ENCODE data around the gene SNAP23. TPM values are rescaled to one million over a fixed set of nuclear protein-coding genes. Genes with fewer than 3 reads are reported as not detected.

The SNAP23 gene
- total and polyA plus RNA-seq, 2 donors, result 34.0 to 66.3 TPM

DNA sequence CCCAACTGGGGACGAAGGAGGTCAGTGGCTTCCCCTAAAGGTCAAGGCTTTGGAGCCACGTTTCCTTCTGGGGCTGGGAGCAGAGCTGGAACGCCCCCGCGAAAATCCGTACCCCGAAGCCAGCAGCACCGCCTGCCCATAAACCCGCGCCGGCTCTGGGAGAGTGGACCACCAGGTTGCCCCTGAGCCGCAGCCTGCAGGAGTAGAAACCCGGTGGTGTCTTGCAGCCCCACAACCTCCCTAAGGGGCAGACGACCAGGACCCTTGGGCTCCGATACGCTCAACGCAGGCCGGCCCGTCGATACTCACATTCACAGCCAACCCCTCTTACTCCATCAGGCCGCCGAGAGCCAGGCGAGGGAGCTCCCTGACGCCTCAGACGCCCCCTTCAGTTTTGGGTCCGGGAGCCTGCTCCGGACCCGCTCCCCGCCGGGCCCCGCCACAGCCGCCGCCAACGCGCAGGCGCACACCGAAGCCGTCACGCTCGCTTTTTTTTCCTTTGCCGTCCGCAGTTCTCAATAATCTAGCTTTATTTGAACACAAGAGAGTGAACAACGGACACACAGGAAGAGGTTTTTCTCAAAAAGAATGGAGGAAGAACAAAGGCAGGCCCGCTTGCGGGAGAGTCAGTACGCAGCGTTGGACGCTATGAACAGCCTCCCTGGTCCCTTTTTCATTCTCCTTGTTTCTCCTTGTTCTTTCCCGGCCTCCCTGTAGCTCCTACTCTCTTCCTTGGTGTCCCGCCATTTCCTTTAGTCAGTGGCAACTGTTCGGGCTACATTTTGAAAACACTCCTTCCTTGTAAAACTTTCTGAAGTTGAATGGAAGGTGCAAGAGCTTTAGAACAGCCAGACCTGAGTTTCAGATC lies 4.5 kb upstream of the SNAP23 start, which contains the start of gene ZNF106:
Gene ZNF106, minus strand, starts transcription at position 471 of the 868 bp plus-strand sequence. CDS start 18,852 bp downstream, outside the sequence.
- H3K27me3 ChIP-seq (ENCODE audit: control insufficient read depth in 2 of 2, insufficient read depth in 1 of 2, low read length in 1 of 2), result no peaks in the 10 kb centered on the region
- H3K4me1 ChIP-seq (ENCODE audit: control insufficient read depth in 2 of 2, insufficient read depth in 2 of 2, low read length in 2 of 2), result peaks cover 7 to 17% of the 10 kb centered on the region in 2 donors
- 1% methylated on average over 51 of the region's 51 CpGs for WGBS
- peak within 1 kb of the TSS; percentile 93 to 99 for H3K4me3 ChIP-seq (ENCODE audit: low read length in 2 of 2)
- H3K9me3 ChIP-seq (ENCODE audit: control insufficient read depth in 2 of 2, insufficient read depth in 1 of 2, low read length in 1 of 2), result no peaks in the 10 kb centered on the region
- peak; percentile 70 to 95 (median 86) for DNase-seq (ENCODE audit: low read depth in 6 of 9, low spot score in 9 of 9)
- H3K27ac ChIP-seq (ENCODE audit: low read depth in 1 of 2, low read length in 1 of 2), result peak within 1 kb of the TSS; percentile 97 to 99
- no peaks in the 10 kb centered on the region for H3K36me3 ChIP-seq (ENCODE audit: control insufficient read depth in 2 of 2, insufficient read depth in 2 of 2, low read length in 1 of 2)

DNA sequence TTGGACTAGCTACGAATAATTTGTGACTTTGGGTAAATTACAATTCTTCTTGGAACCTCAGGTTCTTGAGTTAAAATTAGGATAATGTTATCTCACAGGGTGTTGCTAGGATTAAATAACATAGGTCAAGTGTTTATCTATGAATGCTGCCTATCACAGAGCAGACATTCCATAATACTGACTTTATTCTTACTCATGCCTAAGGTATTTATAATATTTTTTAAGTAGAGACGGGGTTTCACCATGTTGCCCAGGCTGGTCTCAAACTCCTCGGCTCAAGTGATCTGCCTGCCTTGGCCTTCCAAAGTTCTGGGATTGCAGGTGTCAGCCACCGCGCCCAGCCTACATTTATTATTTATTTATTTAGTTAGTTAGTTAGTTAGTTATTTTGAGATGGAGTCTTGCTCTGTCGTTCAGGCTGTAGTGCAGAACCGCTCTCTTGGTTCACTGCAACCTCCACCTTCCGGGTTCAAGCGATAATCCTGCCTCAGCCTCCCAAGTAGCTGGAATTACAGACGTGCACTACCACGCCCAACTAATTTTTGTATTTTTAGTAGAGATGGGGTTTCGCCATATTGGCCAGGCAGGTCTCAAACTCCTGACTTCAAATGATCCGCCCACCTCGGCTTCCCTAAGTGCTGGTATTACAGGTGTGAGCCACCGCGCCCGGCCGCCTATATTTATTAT lies 3.8 kb upstream of the SNAP23 start:
- Histone ChIP-seq H3K9me3 (ENCODE audit: control insufficient read depth in 2 of 2, insufficient read depth in 1 of 2, low read length in 1 of 2) (no peaks in the 10 kb centered on the region), H3K27ac (ENCODE audit: low read depth in 1 of 2, low read length in 1 of 2) (peak overlapping the region; percentile 97 to 99), H3K36me3 (ENCODE audit: control insufficient read depth in 2 of 2, insufficient read depth in 2 of 2, low read length in 1 of 2) (no peaks in the 10 kb centered on the region), H3K27me3 (ENCODE audit: control insufficient read depth in 2 of 2, insufficient read depth in 1 of 2, low read length in 1 of 2) (no peaks in the 10 kb centered on the region), H3K4me1 (ENCODE audit: control insufficient read depth in 2 of 2, insufficient read depth in 2 of 2, low read length in 2 of 2) (peaks cover 13 to 17% of the 10 kb centered on the region in 2 donors), H3K4me3 (ENCODE audit: low read length in 2 of 2) (peak overlapping the region; percentile 93 to 99)
- WGBS, result 94% methylated on average over 18 of the region's 18 CpGs
- DNase-seq (ENCODE audit: low read depth in 6 of 9, low spot score in 9 of 9), result no peak

DNA sequence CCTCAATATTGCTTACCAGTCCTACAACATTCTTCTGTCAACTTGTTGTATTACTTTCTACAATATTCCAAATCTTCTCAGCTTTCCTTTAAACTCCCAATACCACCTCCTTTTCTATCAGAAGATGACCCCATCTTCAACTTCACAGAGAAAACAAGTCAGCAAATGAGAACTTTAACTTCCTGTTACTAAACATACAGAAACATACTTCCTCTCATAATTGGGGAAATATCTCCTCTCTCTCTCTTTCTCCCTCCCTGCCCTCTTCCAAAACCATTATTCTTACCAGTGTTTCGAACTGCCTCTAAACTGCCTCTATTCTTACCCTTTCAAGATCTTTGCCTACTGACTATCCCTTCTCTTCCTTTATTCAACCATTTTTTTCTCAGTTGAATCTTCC lies 1.8 kb upstream of the SNAP23 start:
- Histone ChIP-seq H3K36me3 (ENCODE audit: control insufficient read depth in 2 of 2, insufficient read depth in 2 of 2, low read length in 1 of 2) (no peaks in the 10 kb centered on the region), H3K27ac (ENCODE audit: low read depth in 1 of 2, low read length in 1 of 2) (no peak overlapping the region), H3K9me3 (ENCODE audit: control insufficient read depth in 2 of 2, insufficient read depth in 1 of 2, low read length in 1 of 2) (no peaks in the 10 kb centered on the region), H3K4me3 (ENCODE audit: low read length in 2 of 2) (no peak overlapping the region), H3K27me3 (ENCODE audit: control insufficient read depth in 2 of 2, insufficient read depth in 1 of 2, low read length in 1 of 2) (no peaks in the 10 kb centered on the region), H3K4me1 (ENCODE audit: control insufficient read depth in 2 of 2, insufficient read depth in 2 of 2, low read length in 2 of 2) (peaks cover 13 to 22% of the 10 kb centered on the region in 2 donors)
- 88% methylated on average over 1 of the region's 1 CpG for WGBS
- no peak for DNase-seq (ENCODE audit: low read depth in 6 of 9, low spot score in 9 of 9)

DNA sequence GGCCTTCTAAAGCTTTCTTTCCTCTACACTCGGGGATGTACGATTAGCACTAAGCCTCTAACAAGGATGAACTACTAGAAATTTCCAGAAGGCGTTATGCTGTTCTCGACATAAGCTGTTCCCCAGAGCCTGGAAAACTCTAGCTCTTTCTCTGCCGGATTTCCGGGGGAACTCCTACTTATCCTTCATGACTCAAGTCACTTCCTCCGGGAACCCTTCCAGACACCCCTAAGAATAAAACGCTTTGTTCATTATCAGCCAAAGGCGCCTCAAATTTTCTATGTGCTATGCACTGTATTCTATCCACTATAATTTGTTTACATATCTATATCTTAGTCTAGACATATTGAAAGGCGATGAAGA lies 455 bp upstream of the SNAP23 start:
- Histone ChIP-seq H3K4me3 (ENCODE audit: low read length in 2 of 2) (peak overlapping the region; percentile 75 to 94), H3K9me3 (ENCODE audit: control insufficient read depth in 2 of 2, insufficient read depth in 1 of 2, low read length in 1 of 2) (no peaks in the 10 kb centered on the region), H3K36me3 (ENCODE audit: control insufficient read depth in 2 of 2, insufficient read depth in 2 of 2, low read length in 1 of 2) (no peaks in the 10 kb centered on the region), H3K4me1 (ENCODE audit: control insufficient read depth in 2 of 2, insufficient read depth in 2 of 2, low read length in 2 of 2) (peaks cover 13 to 22% of the 10 kb centered on the region in 2 donors), H3K27me3 (ENCODE audit: control insufficient read depth in 2 of 2, insufficient read depth in 1 of 2, low read length in 1 of 2) (no peaks in the 10 kb centered on the region), H3K27ac (ENCODE audit: low read depth in 1 of 2, low read length in 1 of 2) (peak overlapping the region; percentile 86 to 89)
- 19% methylated on average over 10 of the region's 10 CpGs for WGBS
- DNase-seq (ENCODE audit: low read depth in 6 of 9, low spot score in 9 of 9), result peak in 6 of 9 donors; percentile 11 to 43 (median 28)

DNA sequence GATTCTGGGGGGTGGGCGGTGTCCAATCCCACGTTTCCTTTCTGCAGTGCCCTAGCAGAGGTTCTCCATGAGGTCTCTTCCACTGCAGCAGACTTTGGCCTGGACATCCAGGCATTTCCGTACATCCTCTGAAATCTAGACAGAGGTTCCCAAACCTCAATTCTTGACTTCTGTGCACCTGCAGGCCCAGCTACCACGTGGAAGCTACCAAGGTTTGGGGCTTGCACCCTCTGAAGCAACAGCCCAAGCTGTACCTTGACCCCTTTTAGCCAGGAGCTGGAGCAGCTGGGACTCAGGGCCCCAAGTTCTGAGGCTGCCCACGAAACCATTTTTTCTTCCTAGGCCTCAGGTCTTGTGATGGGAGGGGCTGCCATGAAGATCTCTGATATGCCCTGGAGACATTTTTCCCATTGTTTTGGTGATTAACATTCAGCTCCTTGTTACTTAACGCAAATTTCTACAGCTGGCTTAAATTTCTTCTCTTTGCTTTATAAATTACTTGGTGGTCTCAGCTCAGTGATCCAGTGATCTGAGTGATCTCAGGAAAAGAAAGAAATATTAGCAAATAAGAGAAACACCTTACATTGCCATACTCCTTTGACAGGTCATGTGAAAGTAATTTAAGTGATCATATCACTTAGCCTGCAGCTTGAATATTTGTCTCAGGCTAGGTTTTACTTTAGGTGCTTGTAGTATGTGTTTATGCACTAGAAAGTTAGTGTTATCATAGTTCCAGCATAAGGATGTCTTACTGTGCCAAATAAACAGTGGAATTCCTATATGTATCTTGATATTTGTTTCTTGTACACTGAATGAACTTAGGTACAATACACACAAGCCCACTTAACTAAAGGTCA lies 3.0 kb downstream of the SNAP23 start:
- H3K4me3 ChIP-seq (ENCODE audit: low read length in 2 of 2), result no peak overlapping the region
- H3K36me3 ChIP-seq (ENCODE audit: control insufficient read depth in 2 of 2, insufficient read depth in 2 of 2, low read length in 1 of 2), result no peaks in the 10 kb centered on the region
- no peak for DNase-seq (ENCODE audit: low read depth in 6 of 9, low spot score in 9 of 9)
- H3K27ac ChIP-seq (ENCODE audit: low read depth in 1 of 2, low read length in 1 of 2), result no peak overlapping the region
- 91% methylated on average over 6 of the region's 6 CpGs for WGBS
- no peaks in the 10 kb centered on the region for H3K9me3 ChIP-seq (ENCODE audit: control insufficient read depth in 2 of 2, insufficient read depth in 1 of 2, low read length in 1 of 2)
- H3K27me3 ChIP-seq (ENCODE audit: control insufficient read depth in 2 of 2, insufficient read depth in 1 of 2, low read length in 1 of 2), result no peaks in the 10 kb centered on the region
- H3K4me1 ChIP-seq (ENCODE audit: control insufficient read depth in 2 of 2, insufficient read depth in 2 of 2, low read length in 2 of 2), result peaks cover 13% of the 10 kb centered on the region in 2 donors

DNA sequence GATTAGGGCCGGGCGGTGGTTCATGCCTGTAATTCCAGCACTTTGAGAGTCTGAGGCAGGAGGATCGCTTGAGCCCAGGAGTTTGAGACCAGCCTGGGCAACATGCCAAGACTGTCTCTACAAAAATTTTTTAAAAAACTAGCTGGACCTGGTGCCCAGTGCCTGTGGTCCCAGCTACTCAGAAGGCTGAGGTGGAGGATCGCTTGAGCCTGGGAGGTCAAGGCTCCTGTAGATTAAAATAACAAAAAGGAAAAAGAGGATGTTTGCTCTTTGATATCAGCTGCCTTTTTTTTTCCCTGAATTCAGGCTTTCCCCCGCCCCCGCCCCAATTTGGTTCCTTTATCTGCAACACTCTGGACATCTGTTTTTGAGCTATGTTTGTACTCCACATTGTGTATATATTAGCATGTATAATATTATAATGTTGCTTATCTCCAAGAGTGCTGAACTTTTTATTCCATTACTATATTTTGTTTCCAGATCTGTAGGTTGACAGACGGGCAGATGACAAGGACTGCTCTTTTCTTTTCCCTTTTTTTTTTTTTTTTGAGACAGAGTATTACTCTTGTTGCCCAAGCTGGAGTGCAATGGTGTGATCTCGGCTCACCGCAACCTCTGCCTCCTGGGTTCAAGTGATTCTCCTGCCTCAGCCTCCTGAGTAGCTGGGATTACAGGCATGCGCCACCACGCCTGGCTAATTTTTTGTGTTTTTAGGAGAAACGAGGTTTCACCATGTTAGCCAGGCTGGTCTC lies 4.6 kb downstream of the SNAP23 start:
- 95% methylated on average over 12 of the region's 12 CpGs for WGBS

DNA sequence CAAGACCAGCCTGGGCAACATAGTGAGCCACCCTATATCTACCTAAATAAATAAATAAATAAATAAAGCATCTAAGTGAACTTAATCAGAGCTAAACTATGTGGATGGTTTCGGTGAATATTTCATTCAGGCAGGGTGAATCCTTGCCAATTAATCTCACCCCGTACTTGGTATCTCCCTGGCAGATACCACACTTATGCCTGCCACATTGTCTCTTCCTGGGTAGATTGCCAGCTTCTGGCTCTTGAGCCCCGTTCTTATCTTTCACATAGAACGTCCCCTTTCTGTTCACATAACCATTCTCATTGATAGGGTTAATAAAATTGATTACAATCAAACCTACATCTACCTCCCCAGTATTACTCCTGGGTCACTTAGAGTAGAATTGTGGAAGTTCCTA lies 7.0 kb downstream of the SNAP23 start:
- Histone ChIP-seq H3K4me3 (ENCODE audit: low read length in 2 of 2) (no peak overlapping the region), H3K9me3 (ENCODE audit: control insufficient read depth in 2 of 2, insufficient read depth in 1 of 2, low read length in 1 of 2) (no peaks in the 10 kb centered on the region), H3K36me3 (ENCODE audit: control insufficient read depth in 2 of 2, insufficient read depth in 2 of 2, low read length in 1 of 2) (no peaks in the 10 kb centered on the region), H3K27ac (ENCODE audit: low read depth in 1 of 2, low read length in 1 of 2) (no peak overlapping the region), H3K4me1 (ENCODE audit: control insufficient read depth in 2 of 2, insufficient read depth in 2 of 2, low read length in 2 of 2) (peaks cover 0 to 5% of the 10 kb centered on the region in 2 donors), H3K27me3 (ENCODE audit: control insufficient read depth in 2 of 2, insufficient read depth in 1 of 2, low read length in 1 of 2) (no peaks in the 10 kb centered on the region)
- 97% methylated on average over 4 of the region's 4 CpGs for WGBS
- DNase-seq (ENCODE audit: low read depth in 6 of 9, low spot score in 9 of 9), result no peak

More for the DNA sequence above, 4.6 kb downstream of the SNAP23 start:
- Histone ChIP-seq H3K27me3 (ENCODE audit: control insufficient read depth in 2 of 2, insufficient read depth in 1 of 2, low read length in 1 of 2) (no peaks in the 10 kb centered on the region), H3K4me1 (ENCODE audit: control insufficient read depth in 2 of 2, insufficient read depth in 2 of 2, low read length in 2 of 2) (peaks cover 8% of the 10 kb centered on the region in 2 donors), H3K4me3 (ENCODE audit: low read length in 2 of 2) (no peak overlapping the region), H3K27ac (ENCODE audit: low read depth in 1 of 2, low read length in 1 of 2) (no peak overlapping the region), H3K36me3 (ENCODE audit: control insufficient read depth in 2 of 2, insufficient read depth in 2 of 2, low read length in 1 of 2) (no peaks in the 10 kb centered on the region), H3K9me3 (ENCODE audit: control insufficient read depth in 2 of 2, insufficient read depth in 1 of 2, low read length in 1 of 2) (no peaks in the 10 kb centered on the region)
- no peak for DNase-seq (ENCODE audit: low read depth in 6 of 9, low spot score in 9 of 9)

DNA sequence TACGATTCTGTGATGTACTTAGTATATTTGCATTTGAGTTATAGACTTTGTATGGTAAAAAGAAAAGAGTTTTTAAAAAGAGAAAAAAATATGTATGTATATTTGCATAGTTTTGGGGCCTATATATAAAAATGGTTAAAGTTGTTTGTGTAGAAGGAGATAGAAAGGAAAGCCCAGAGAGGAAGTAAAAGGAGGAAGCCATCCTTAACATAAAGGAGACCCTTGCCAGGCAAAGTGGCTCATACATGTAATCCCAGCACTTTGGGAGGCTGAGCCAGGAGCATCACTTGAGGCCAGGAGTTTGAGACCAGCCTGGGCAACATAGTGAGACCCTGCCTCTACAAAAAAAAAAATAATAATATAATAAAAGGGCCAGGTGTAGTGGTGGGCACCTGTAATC lies 8.4 kb downstream of the SNAP23 start:
- Histone ChIP-seq H3K9me3 (ENCODE audit: control insufficient read depth in 2 of 2, insufficient read depth in 1 of 2, low read length in 1 of 2) (no peaks in the 10 kb centered on the region), H3K36me3 (ENCODE audit: control insufficient read depth in 2 of 2, insufficient read depth in 2 of 2, low read length in 1 of 2) (no peaks in the 10 kb centered on the region), H3K27ac (ENCODE audit: low read depth in 1 of 2, low read length in 1 of 2) (no peak overlapping the region), H3K27me3 (ENCODE audit: control insufficient read depth in 2 of 2, insufficient read depth in 1 of 2, low read length in 1 of 2) (no peaks in the 10 kb centered on the region), H3K4me3 (ENCODE audit: low read length in 2 of 2) (no peak overlapping the region), H3K4me1 (ENCODE audit: control insufficient read depth in 2 of 2, insufficient read depth in 2 of 2, low read length in 2 of 2) (no peaks in the 10 kb centered on the region)
- 100% methylated on average over 1 of the region's 1 CpG for WGBS
- no peak for DNase-seq (ENCODE audit: low read depth in 6 of 9, low spot score in 9 of 9)
